ENCODE measurements around the gene LZTR1.

LZTR1 gene

GRCh38 chr22:20983081-20983771, 1.1 kb downstream of the LZTR1 start:
- no peak for DNase-seq

- no peak for DNase-seq
Measured at GRCh38 chr22:20985720-20986119, 3.6 kb downstream of the LZTR1 start.

- DNase-seq: no peak
Measured at GRCh38 chr22:20986365-20986764, 4.3 kb downstream of the LZTR1 start.

- no peak for DNase-seq
Measured at GRCh38 chr22:20987375-20987774, 5.3 kb downstream of the LZTR1 start.

GRCh38 chr22:20988573-20989322, 6.7 kb downstream of the LZTR1 start:
- no peak for DNase-seq

- peak; percentile 38 for DNase-seq
Measured at GRCh38 chr22:20989323-20990138, 7.4 kb downstream of the LZTR1 start.

- DNase-seq: no peak
Measured at GRCh38 chr22:20990184-20991180, 8.4 kb downstream of the LZTR1 start.

- no peak for DNase-seq
Measured at GRCh38 chr22:20991252-20992055, 9.4 kb downstream of the LZTR1 start.

- DNase-seq: no peak
Measured at GRCh38 chr22:20992056-20992442, 10.0 kb downstream of the LZTR1 start.

GRCh38 chr22:20992456-20993303, 10.6 kb downstream of the LZTR1 start:
- no peak for DNase-seq

GRCh38 chr22:20993304-20994127, 11.4 kb downstream of the LZTR1 start:
- no peak for DNase-seq

GRCh38 chr22:20994128-20994901, 12.2 kb downstream of the LZTR1 start:
- no peak for DNase-seq

- no peak for DNase-seq
Measured at GRCh38 chr22:20994902-20995241, 12.8 kb downstream of the LZTR1 start.

- no peak for DNase-seq
Measured at GRCh38 chr22:20995329-20996030, 13.4 kb downstream of the LZTR1 start.

- no peak for DNase-seq
Measured at GRCh38 chr22:20996031-20996410, 13.9 kb downstream of the LZTR1 start.

GRCh38 chr22:20996598-20997535, 14.8 kb downstream of the LZTR1 start:
- no peak for DNase-seq
